GM19468 (cell line): ENCODE results near the gene NDUFV1.
"Not testable (repeated sequence)": the region's sequence is repeated elsewhere in the genome, so short reads cannot be mapped to it uniquely, and the experiment has no call there.

Experiments used
- ATAC-seq: cut with Tn5 transposase; IDR thresholded peaks from one replicate; pipeline ENCODE4 v1.9.1; 2021; ENCODE audit warnings: mild to moderate bottlenecking, moderate library complexity, moderate number of reproducible peaks; ENCODE audit not compliant: unreplicated experiment; ENCODE audit errors: extremely low read depth

The NDUFV1 gene

GRCh38 chr11:67606492-67607295 lies at the start of gene NDUFV1:
Gene NDUFV1 (plus strand): TSS chr11:67606936. CDS start chr11:67607005, 69 bp downstream.
- peak; percentile 94 for ATAC-seq

GRCh38 chr11:67558084-67558772 lies 48.5 kb upstream of the NDUFV1 start:
- ATAC-seq = no peak

GRCh38 chr11:67561971-67562619 lies 44.6 kb upstream of the NDUFV1 start:
- no peak for ATAC-seq

- ATAC-seq = no peak
These were observed 43.6 kb upstream of the NDUFV1 start for GRCh38 chr11:67562963-67563704.

- not testable (repeated sequence) for ATAC-seq
These were observed 43.0 kb upstream of the NDUFV1 start for GRCh38 chr11:67563705-67564114.

GRCh38 chr11:67564230-67564629 lies 42.5 kb upstream of the NDUFV1 start:
- ATAC-seq = no peak

- no peak for ATAC-seq
These were observed 35.3 kb upstream of the NDUFV1 start for GRCh38 chr11:67571443-67571842.

- no peak for ATAC-seq
These were observed 34.4 kb upstream of the NDUFV1 start for GRCh38 chr11:67572305-67572704.

- ATAC-seq = no peak
These were observed 33.9 kb upstream of the NDUFV1 start for GRCh38 chr11:67572747-67573419.

GRCh38 chr11:67574938-67575337 lies 31.8 kb upstream of the NDUFV1 start:
- no peak for ATAC-seq

GRCh38 chr11:67576735-67577475 lies 29.8 kb upstream of the NDUFV1 start:
- no peak for ATAC-seq

- no peak for ATAC-seq
These were observed 28.8 kb upstream of the NDUFV1 start for GRCh38 chr11:67577951-67578350.

GRCh38 chr11:67581469-67581868 lies 25.3 kb upstream of the NDUFV1 start:
- no peak for ATAC-seq

GRCh38 chr11:67582011-67582410 lies 24.7 kb upstream of the NDUFV1 start:
- no peak for ATAC-seq

GRCh38 chr11:67583247-67584204 lies 23.2 kb upstream of the NDUFV1 start, which contains the start of gene GSTP1:
Gene GSTP1 (plus strand): TSS chr11:67583812. CDS start chr11:67583844, 32 bp downstream.
- no peak for ATAC-seq

- ATAC-seq = no peak
These were observed 22.4 kb upstream of the NDUFV1 start for GRCh38 chr11:67584205-67584880.
